Measurements from ENCODE around the gene ACSL5. TPM values are rescaled to one million over a fixed set of nuclear protein-coding genes. Genes with fewer than 3 reads are reported as not detected.
"Not testable (repeated sequence)": the region's sequence is repeated elsewhere in the genome, so short reads cannot be mapped to it uniquely, and the experiment has no call there.

Gene ACSL5
- total RNA-seq, 1 donor from 2014 or later, result 0.64 TPM

GRCh38 chr10:112454910-112455779 is 81.2 kb downstream of the ACSL5 start:
- TF ChIP-seq CTCF (IDR thresholded peaks at IDR 0.05; ENCODE audit: unreplicated experiment), result no peak
- Mint-ChIP-seq H3K4me3 (ENCODE audit: unreplicated experiment) (no peak overlapping the region), H3K9me3 (ENCODE audit: unreplicated experiment) (no peaks in the 10 kb centered on the region), H3K27me3 (ENCODE audit: unreplicated experiment) (no peaks in the 10 kb centered on the region), H3K4me1 (ENCODE audit: unreplicated experiment) (peaks cover 6% of the 10 kb centered on the region), H3K27ac (ENCODE audit: unreplicated experiment) (no peak overlapping the region), H3K36me3 (ENCODE audit: low read depth, unreplicated experiment) (peaks cover 9% of the 10 kb centered on the region)
- DNase-seq (ENCODE audit: low spot score), result no peak

- H3K4me1 Mint-ChIP-seq (ENCODE audit: unreplicated experiment), result no peaks in the 10 kb centered on the region
- H3K27ac Mint-ChIP-seq (ENCODE audit: unreplicated experiment), result no peak overlapping the region
- DNase-seq (ENCODE audit: low spot score), result no peak
- no peaks in the 10 kb centered on the region for H3K27me3 Mint-ChIP-seq (ENCODE audit: unreplicated experiment)
- TF ChIP-seq CTCF (IDR thresholded peaks at IDR 0.05; ENCODE audit: unreplicated experiment), result peak; percentile 25
- no peaks in the 10 kb centered on the region for H3K9me3 Mint-ChIP-seq (ENCODE audit: unreplicated experiment)
- H3K4me3 Mint-ChIP-seq (ENCODE audit: unreplicated experiment), result no peak overlapping the region
- peaks cover 9% of the 10 kb centered on the region for H3K36me3 Mint-ChIP-seq (ENCODE audit: low read depth, unreplicated experiment)
Observed at GRCh38 chr10:112456533-112456932, 82.6 kb downstream of the ACSL5 start.

- no peak overlapping the region for H3K27ac Mint-ChIP-seq (ENCODE audit: unreplicated experiment)
- no peak for TF ChIP-seq CTCF (IDR thresholded peaks at IDR 0.05; ENCODE audit: unreplicated experiment)
- no peaks in the 10 kb centered on the region for H3K9me3 Mint-ChIP-seq (ENCODE audit: unreplicated experiment)
- DNase-seq (ENCODE audit: low spot score), result no peak
- no peaks in the 10 kb centered on the region for H3K27me3 Mint-ChIP-seq (ENCODE audit: unreplicated experiment)
- peaks cover 15% of the 10 kb centered on the region for H3K36me3 Mint-ChIP-seq (ENCODE audit: low read depth, unreplicated experiment)
- no peak overlapping the region for H3K4me3 Mint-ChIP-seq (ENCODE audit: unreplicated experiment)
- no peaks in the 10 kb centered on the region for H3K4me1 Mint-ChIP-seq (ENCODE audit: unreplicated experiment)
Observed at GRCh38 chr10:112460366-112460765, 86.5 kb downstream of the ACSL5 start.

GRCh38 chr10:112461029-112461887 is 87.3 kb downstream of the ACSL5 start:
- no peak overlapping the region for H3K4me3 Mint-ChIP-seq (ENCODE audit: unreplicated experiment)
- no peak for TF ChIP-seq CTCF (IDR thresholded peaks at IDR 0.05; ENCODE audit: unreplicated experiment)

GRCh38 chr10:112464074-112464473 is 90.2 kb downstream of the ACSL5 start:
- DNase-seq (ENCODE audit: low spot score); H3K27ac Mint-ChIP-seq (ENCODE audit: unreplicated experiment); H3K4me3 Mint-ChIP-seq (ENCODE audit: unreplicated experiment); H3K4me1 Mint-ChIP-seq (ENCODE audit: unreplicated experiment); H3K27me3 Mint-ChIP-seq (ENCODE audit: unreplicated experiment); H3K9me3 Mint-ChIP-seq (ENCODE audit: unreplicated experiment): not testable (repeated sequence)
- peaks cover 21% of the 10 kb centered on the region for H3K36me3 Mint-ChIP-seq (ENCODE audit: low read depth, unreplicated experiment)

More at GRCh38 chr10:112461029-112461887, 87.3 kb downstream of the ACSL5 start:
- DNase-seq (ENCODE audit: low spot score), result no peak
- no peaks in the 10 kb centered on the region for H3K27me3 Mint-ChIP-seq (ENCODE audit: unreplicated experiment)
- H3K4me1 Mint-ChIP-seq (ENCODE audit: unreplicated experiment), result no peaks in the 10 kb centered on the region
- H3K36me3 Mint-ChIP-seq (ENCODE audit: low read depth, unreplicated experiment), result peaks cover 21% of the 10 kb centered on the region
- no peak overlapping the region for H3K27ac Mint-ChIP-seq (ENCODE audit: unreplicated experiment)
- H3K9me3 Mint-ChIP-seq (ENCODE audit: unreplicated experiment), result no peaks in the 10 kb centered on the region
